ENCODE measurements around the gene CEP104. TPM values are rescaled to one million over a fixed set of nuclear protein-coding genes. Genes with fewer than 3 reads are reported as not detected.

The CEP104 gene
- polyA plus RNA-seq, 2 of the 4 experiments (the other 2 are of a cell fraction), result 14.5 to 28.8 TPM

- Histone ChIP-seq H3K4me2 (no peak overlapping the region), H3K9me3 (no peaks in the 10 kb centered on the region), H3K4me1 (peaks cover 13% of the 10 kb centered on the region; the same call in 2 of the 3 replicates), H3K27ac (no peak overlapping the region), H3K4me3 (no peak overlapping the region)
- FAIRE-seq (no peak), DNase-seq (ENCODE audit: low read depth in 1 of 2, low spot score in 1 of 2) (no peak), ATAC-seq (no peak)
- 100% methylated on average over 1 of the region's 10 CpGs for WGBS (ENCODE audit: missing lambda C conversion rate)
- POLR2A ChIA-PET, result no interaction called here
- no peak for TF ChIP-seq HOXB13 (CRISPR knock-in tag; IDR thresholded peaks at IDR 0.05; ENCODE audit: low read depth)
- no peak for TF ChIP-seq MYC (IDR thresholded peaks at IDR 0.05; ENCODE audit: borderline replicate concordance, low read length)
- no peak for TF ChIP-seq SMC3 (IDR thresholded peaks at IDR 0.05)
- TF ChIP-seq, protein P1, sequence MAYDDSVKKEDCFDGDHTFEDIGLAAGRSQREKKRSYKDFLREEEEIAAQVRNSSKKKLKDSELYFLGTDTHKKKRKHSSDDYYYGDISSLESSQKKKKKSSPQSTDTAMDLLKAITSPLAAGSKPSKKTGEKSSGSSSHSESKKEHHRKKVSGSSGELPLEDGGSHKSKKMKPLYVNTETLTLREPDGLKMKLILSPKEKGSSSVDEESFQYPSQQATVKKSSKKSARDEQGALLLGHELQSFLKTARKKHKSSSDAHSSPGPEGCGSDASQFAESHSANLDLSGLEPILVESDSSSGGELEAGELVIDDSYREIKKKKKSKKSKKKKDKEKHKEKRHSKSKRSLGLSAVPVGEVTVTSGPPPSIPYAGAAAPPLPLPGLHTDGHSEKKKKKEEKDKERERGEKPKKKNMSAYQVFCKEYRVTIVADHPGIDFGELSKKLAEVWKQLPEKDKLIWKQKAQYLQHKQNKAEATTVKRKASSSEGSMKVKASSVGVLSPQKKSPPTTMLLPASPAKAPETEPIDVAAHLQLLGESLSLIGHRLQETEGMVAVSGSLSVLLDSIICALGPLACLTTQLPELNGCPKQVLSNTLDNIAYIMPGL (CRISPR knock-in tag; IDR thresholded peaks at IDR 0.05; ENCODE audit: borderline replicate concordance), result no peak
- no peak for TF ChIP-seq ESRRA (IDR thresholded peaks at IDR 0.05; ENCODE audit: borderline replicate concordance, low read length)
- TF ChIP-seq CHD2 (IDR thresholded peaks at IDR 0.05; ENCODE audit: low read length, partially characterized antibody), result no peak
- no peak for TF ChIP-seq FOSB (CRISPR knock-in tag; IDR thresholded peaks at IDR 0.05)
- TF ChIP-seq MAZ (IDR thresholded peaks at IDR 0.05; ENCODE audit: borderline replicate concordance, low read depth, low read length), result no peak
- no peak for TF ChIP-seq RFX5 (IDR thresholded peaks at IDR 0.05)
- no peak for TF ChIP-seq NPAS2 (CRISPR knock-in tag; IDR thresholded peaks at IDR 0.05; ENCODE audit: borderline replicate concordance)
- TF ChIP-seq PBX3 (IDR thresholded peaks at IDR 0.05), result no peak
- TF ChIP-seq, protein P2, sequence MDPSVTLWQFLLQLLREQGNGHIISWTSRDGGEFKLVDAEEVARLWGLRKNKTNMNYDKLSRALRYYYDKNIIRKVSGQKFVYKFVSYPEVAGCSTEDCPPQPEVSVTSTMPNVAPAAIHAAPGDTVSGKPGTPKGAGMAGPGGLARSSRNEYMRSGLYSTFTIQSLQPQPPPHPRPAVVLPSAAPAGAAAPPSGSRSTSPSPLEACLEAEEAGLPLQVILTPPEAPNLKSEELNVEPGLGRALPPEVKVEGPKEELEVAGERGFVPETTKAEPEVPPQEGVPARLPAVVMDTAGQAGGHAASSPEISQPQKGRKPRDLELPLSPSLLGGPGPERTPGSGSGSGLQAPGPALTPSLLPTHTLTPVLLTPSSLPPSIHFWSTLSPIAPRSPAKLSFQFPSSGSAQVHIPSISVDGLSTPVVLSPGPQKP (IDR thresholded peaks at IDR 0.05; ENCODE audit: low read depth, low read length), result no peak
- no peak for TF ChIP-seq TFCP2L1 (CRISPR knock-in tag; IDR thresholded peaks at IDR 0.05)
- TF ChIP-seq TP53 (CRISPR knock-in tag; IDR thresholded peaks at IDR 0.05), result no peak
- no peak for TF ChIP-seq ZFP36 (IDR thresholded peaks at IDR 0.05; ENCODE audit: borderline replicate concordance, partially characterized antibody)
- TF ChIP-seq RAD21 (conservative IDR thresholded peaks at IDR 0.05 in 1 of 2, IDR thresholded peaks at IDR 0.05 in 1 of 2), result no peak
- TF ChIP-seq POLR2A (IDR thresholded peaks at IDR 0.05; ENCODE audit: low read length), result no peak
- no peak for TF ChIP-seq USF2 (IDR thresholded peaks at IDR 0.05)
- CTCF ChIA-PET, result interaction anchor here (1.1 kb wide), 1 partner anchor 18 kb away, joined by 5 read pairs; no protein-coding TSS in a partner anchor
Measured at GRCh38 chr1:3777078-3777547, 79.9 kb downstream of the CEP104 start.

- 86% methylated on average over 8 of the region's 21 CpGs for WGBS (ENCODE audit: missing lambda C conversion rate)
- Histone ChIP-seq H3K4me3 (no peak overlapping the region), H3K4me2 (peak overlapping the region; percentile 23; the same call in 1 of the 3 replicates), H3K27ac (peak overlapping the region; percentile 35 to 60; a peak in 1 of 6 replicates), H3K4me1 (peaks cover 17% of the 10 kb centered on the region), H3K9me3 (no peaks in the 10 kb centered on the region)
- POLR2A ChIA-PET, result no interaction called here
- FAIRE-seq (no peak), ATAC-seq (no peak), DNase-seq (ENCODE audit: low read depth in 1 of 2, low spot score in 1 of 2) (no peak)
- CTCF ChIA-PET, result interaction anchor here (0.7 to 1.5 kb wide), 6 partner anchors 14 to 28 kb away, joined by 3 to 9 read pairs (median 4); partner anchors contain the start of gene LRRC47
- TF ChIP-seq, protein P3, sequence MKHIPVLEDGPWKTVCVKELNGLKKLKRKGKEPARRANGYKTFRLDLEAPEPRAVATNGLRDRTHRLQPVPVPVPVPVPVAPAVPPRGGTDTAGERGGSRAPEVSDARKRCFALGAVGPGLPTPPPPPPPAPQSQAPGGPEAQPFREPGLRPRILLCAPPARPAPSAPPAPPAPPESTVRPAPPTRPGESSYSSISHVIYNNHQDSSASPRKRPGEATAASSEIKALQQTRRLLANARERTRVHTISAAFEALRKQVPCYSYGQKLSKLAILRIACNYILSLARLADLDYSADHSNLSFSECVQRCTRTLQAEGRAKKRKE (CRISPR knock-in tag; IDR thresholded peaks at IDR 0.05; ENCODE audit: low read depth), result no peak
- TF ChIP-seq KDM5A (IDR thresholded peaks at IDR 0.05) (no peak), EP300 (IDR thresholded peaks at IDR 0.05) (no peak), KDM1A (IDR thresholded peaks at IDR 0.05; ENCODE audit: low read depth) (no peak), SMC3 (IDR thresholded peaks at IDR 0.05) (no peak), ZSCAN20 (CRISPR knock-in tag; IDR thresholded peaks at IDR 0.05) (no peak), RFX5 (IDR thresholded peaks at IDR 0.05) (no peak)
Measured at GRCh38 chr1:3776231-3776961, 80.6 kb downstream of the CEP104 start.
